ENCODE data around the gene KCNJ6. TPM values are rescaled to one million over a fixed set of nuclear protein-coding genes. Genes with fewer than 3 reads are reported as not detected.

KCNJ6 gene
- total RNA-seq, 1 experiment from 2014 or later, result not detected

- Mint-ChIP-seq H3K27me3 (ENCODE audit: insufficient read depth, unreplicated experiment) (peaks cover 18% of the 10 kb centered on the region), H3K9me3 (ENCODE audit: unreplicated experiment) (no peaks in the 10 kb centered on the region), H3K27ac (ENCODE audit: unreplicated experiment) (no peak overlapping the region), H3K36me3 (ENCODE audit: insufficient read depth, unreplicated experiment) (no peaks in the 10 kb centered on the region), H3K4me3 (ENCODE audit: unreplicated experiment) (no peak overlapping the region), H3K4me1 (ENCODE audit: low read depth, unreplicated experiment) (no peaks in the 10 kb centered on the region)
- TF ChIP-seq CTCF (IDR thresholded peaks at IDR 0.05; ENCODE audit: insufficient read depth in 1 of 2, low read depth in 1 of 2, low read length in 1 of 2, severe bottlenecking in 1 of 2, unreplicated experiment in 1 of 2), result no peak
- CTCF ChIA-PET, result interaction anchor here (0.9 kb wide), 1 partner anchor 389 kb away, joined by 3 read pairs; no protein-coding TSS in a partner anchor
- DNase-seq, result no peak
- Histone ChIP-seq H3K9me3 (no peaks in the 10 kb centered on the region), H3K36me3 (ENCODE audit: control insufficient read depth, insufficient read depth, low read length) (no peaks in the 10 kb centered on the region), H3K4me1 (no peaks in the 10 kb centered on the region), H3K4me3 (ENCODE audit: low read depth, low read length) (no peak overlapping the region), H3K27me3 (replicated peaks; ENCODE audit: control insufficient read depth, insufficient read depth, low read length) (no peaks in the 10 kb centered on the region)
- POLR2A ChIA-PET, result no interaction called here
- no TSS peak for BruUV-seq (replicated peaks)
- intact Hi-C loops (cut with micrococcal nuclease; ENCODE audit: unreplicated experiment), result no loop called here
Observed at GRCh38 chr21:37737507-37737906, 178.8 kb downstream of the KCNJ6 start.

GRCh38 chr21:37734846-37735245, 181.4 kb downstream of the KCNJ6 start:
- no peak for TF ChIP-seq CTCF (IDR thresholded peaks at IDR 0.05; ENCODE audit: insufficient read depth in 1 of 2, low read depth in 1 of 2, low read length in 1 of 2, severe bottlenecking in 1 of 2, unreplicated experiment in 1 of 2)
- POLR2A ChIA-PET, result no interaction called here
- no peaks in the 10 kb centered on the region for H3K9me3 Mint-ChIP-seq (ENCODE audit: unreplicated experiment)
- no peak overlapping the region for H3K4me3 Mint-ChIP-seq (ENCODE audit: unreplicated experiment)
- peaks cover 27% of the 10 kb centered on the region for H3K27me3 Mint-ChIP-seq (ENCODE audit: insufficient read depth, unreplicated experiment)
- intact Hi-C loops (cut with micrococcal nuclease; ENCODE audit: unreplicated experiment), result no loop called here
- no peaks in the 10 kb centered on the region for H3K4me1 ChIP-seq
- H3K4me1 Mint-ChIP-seq (ENCODE audit: low read depth, unreplicated experiment), result no peaks in the 10 kb centered on the region
- CTCF ChIA-PET, result no interaction called here
- H3K36me3 Mint-ChIP-seq (ENCODE audit: insufficient read depth, unreplicated experiment), result no peaks in the 10 kb centered on the region
- no peaks in the 10 kb centered on the region for H3K9me3 ChIP-seq
- no peaks in the 10 kb centered on the region for H3K27me3 ChIP-seq (replicated peaks; ENCODE audit: control insufficient read depth, insufficient read depth, low read length)
- no peaks in the 10 kb centered on the region for H3K36me3 ChIP-seq (ENCODE audit: control insufficient read depth, insufficient read depth, low read length)
- no peak for DNase-seq
- no peak overlapping the region for H3K27ac Mint-ChIP-seq (ENCODE audit: unreplicated experiment)
- no TSS peak for BruUV-seq (replicated peaks)
- H3K4me3 ChIP-seq (ENCODE audit: low read depth, low read length), result no peak overlapping the region

- CTCF ChIA-PET, result interaction anchor here (0.7 kb wide), 1 partner anchor 26 kb away, joined by 7 read pairs; no protein-coding TSS in a partner anchor
- H3K27me3 Mint-ChIP-seq (ENCODE audit: insufficient read depth, unreplicated experiment), result peaks cover 23% of the 10 kb centered on the region
- H3K4me3 ChIP-seq (ENCODE audit: low read depth, low read length), result no peak overlapping the region
- TF ChIP-seq CTCF (IDR thresholded peaks at IDR 0.05; ENCODE audit: insufficient read depth in 1 of 2, low read depth in 1 of 2, low read length in 1 of 2, severe bottlenecking in 1 of 2, unreplicated experiment in 1 of 2), result no peak
- no peaks in the 10 kb centered on the region for H3K4me1 Mint-ChIP-seq (ENCODE audit: low read depth, unreplicated experiment)
- H3K27ac Mint-ChIP-seq (ENCODE audit: unreplicated experiment), result no peak overlapping the region
- H3K9me3 Mint-ChIP-seq (ENCODE audit: unreplicated experiment), result no peaks in the 10 kb centered on the region
- no peaks in the 10 kb centered on the region for H3K36me3 ChIP-seq (ENCODE audit: control insufficient read depth, insufficient read depth, low read length)
- H3K4me3 Mint-ChIP-seq (ENCODE audit: unreplicated experiment), result no peak overlapping the region
- H3K9me3 ChIP-seq, result no peaks in the 10 kb centered on the region
- POLR2A ChIA-PET, result no interaction called here
- intact Hi-C loops (cut with micrococcal nuclease; ENCODE audit: unreplicated experiment), result no loop called here
- no peaks in the 10 kb centered on the region for H3K36me3 Mint-ChIP-seq (ENCODE audit: insufficient read depth, unreplicated experiment)
- H3K4me1 ChIP-seq, result no peaks in the 10 kb centered on the region
- no TSS peak for BruUV-seq (replicated peaks)
- DNase-seq, result no peak
- H3K27me3 ChIP-seq (replicated peaks; ENCODE audit: control insufficient read depth, insufficient read depth, low read length), result no peaks in the 10 kb centered on the region
Observed at GRCh38 chr21:37732927-37733326, 183.3 kb downstream of the KCNJ6 start.

Measured in Caco-2 (cell line).